Stomach (tissue), 4 donors: Measurements from ENCODE around the gene B4GALT3.

ENCODE experiments used
- CTCF ChIP-seq, 7 experiments: fragments of 450-650 bp in 4 of 7; fragments of 200-600 bp in 3 of 7; sonication (generic) in 3 of 7; IDR thresholded peaks; one replicate each; pipeline ENCODE4 v1.5.1; 2016 to 2019; ENCODE audit warnings: antibody characterized with exemption in 7 of 7, control low read depth in 2 of 7, mild to moderate bottlenecking in 1 of 7
- EP300 ChIP-seq: sonication (generic); formaldehyde crosslinking; IDR thresholded peaks from one replicate; pipeline ENCODE4 v1.6.1; 2017; ENCODE audit warnings: antibody characterized with exemption
- POLR2A ChIP-seq, 4 donors: fragments of 450-650 bp; IDR thresholded peaks; one replicate each; pipeline ENCODE4 v1.6.1; 2016; ENCODE audit warnings: antibody characterized with exemption in 4 of 4, control low read depth in 2 of 4, mild to moderate bottlenecking in 1 of 4, moderate library complexity in 1 of 4
- POLR2AphosphoS5 ChIP-seq, 3 donors: sonication (generic); formaldehyde crosslinking; IDR thresholded peaks; one replicate each; pipeline ENCODE4 v1.6.1; 2016; ENCODE audit warnings: antibody characterized with exemption in 3 of 3

GRCh38 chr1:161218301-161219077 is 41.2 kb upstream of the B4GALT3 start:
- TF ChIP-seq CTCF (IDR thresholded peaks at IDR 0.05) (no peak), POLR2A (IDR thresholded peaks at IDR 0.05) (no peak), POLR2AphosphoS5 (IDR thresholded peaks at IDR 0.05) (no peak), EP300 (no peak)
